Aorta (tissue), 5 donors: ENCODE data around the gene CEND1. TPM values are rescaled to one million over a fixed set of nuclear protein-coding genes. Genes with fewer than 3 reads are reported as not detected.

Experiments used
- ATAC-seq: fragments of 200-7000 bp; cut with Tn5 transposase; one replicate; pipeline ENCODE4 v1.9.1; 2022; ENCODE audit warnings: moderate library complexity; ENCODE audit not compliant: low FRiP score
- DNase-seq, 2 donors: peaks; one replicate each; pipeline ENCODE4 v3.0.0-alpha.2; 2020
- H3K27ac ChIP-seq, 2 donors: one replicate each; pipeline ENCODE4 v1.5.1; 2013; ENCODE audit warnings: low read length in 2 of 2, mild to moderate bottlenecking in 2 of 2, moderate library complexity in 2 of 2, control low read depth in 1 of 2, inconsistent platforms in 1 of 2, low read depth in 1 of 2
- H3K27me3 ChIP-seq, 2 donors: one replicate each; pipeline ENCODE4 v1.6.1; 2013; ENCODE audit warnings: control low read depth in 1 of 2, low read length in 1 of 2, mild to moderate bottlenecking in 1 of 2, moderate library complexity in 1 of 2; ENCODE audit not compliant: insufficient read depth in 2 of 2, control insufficient read depth in 1 of 2
- H3K36me3 ChIP-seq, 2 donors: one replicate each; pipeline ENCODE4 v1.6.1; 2013; ENCODE audit warnings: control low read depth in 1 of 2, low read length in 1 of 2, mild to moderate bottlenecking in 1 of 2; ENCODE audit not compliant: insufficient read depth in 2 of 2, control insufficient read depth in 1 of 2
- H3K4me1 ChIP-seq, 2 donors: one replicate each; pipeline ENCODE4 v1.6.1; 2013; ENCODE audit warnings: low read length in 2 of 2, control low read depth in 1 of 2, mild to moderate bottlenecking in 1 of 2, moderate library complexity in 1 of 2; ENCODE audit not compliant: insufficient read depth in 2 of 2, control insufficient read depth in 1 of 2
- H3K4me3 ChIP-seq, 2 donors: one replicate each; pipeline ENCODE4 v1.5.1; 2013; ENCODE audit warnings: low read length in 2 of 2, control low read depth in 1 of 2, mild to moderate bottlenecking in 1 of 2
- H3K9me3 ChIP-seq: one replicate; pipeline ENCODE4 v1.6.1; 2013; ENCODE audit warnings: mild to moderate bottlenecking, low read length; ENCODE audit not compliant: control insufficient read depth
- WGBS, 2 donors: extraction: QIAGEN DNeasy Blood & Tissue Kit; methylation state at CpG; one replicate each; pipeline ENCODE4 v1.1.7; 2013; 5-methylcytosine and 5-hydroxymethylcytosine counted together
- intact Hi-C, 2 donors: fragments of 100-400 bp; cut with DNase I; formaldehyde crosslinking; loops; one replicate each; pipeline versions ENCODE4 v1.14.2 to v1.15.0; 2022
- polyA plus RNA-seq, 2 donors: library from polyadenylated mRNA; stranded (reverse); fragments of 200-250 nt; gene quantifications; one replicate each; pipeline ENCODE4 v1.2.3, GENCODE V29; 2013
- total RNA-seq, 2 donors: library from RNA; stranded (reverse); fragmentation: NEBNext Ultra II Directional; extraction: Animal tissue kit (Norgen Biotek cat#: 25700); gene quantifications; one replicate each; pipeline ENCODE4 v1.2.1, GENCODE V29; 2021
- donor health status: healthy with polysubstance abuse.
- donor health status: Bipolar disorder and iron deficiency.
- donor health status: DM: no; HTN: no; CAD: no.
- donor health status: DM: no; HTN: no; CAD: no.
- donor health status: DM: yes; HTN: yes; CAD: no.

The CEND1 gene
- total and polyA plus RNA-seq, 4 donors: 0.10 TPM; not detected in 3

DNA sequence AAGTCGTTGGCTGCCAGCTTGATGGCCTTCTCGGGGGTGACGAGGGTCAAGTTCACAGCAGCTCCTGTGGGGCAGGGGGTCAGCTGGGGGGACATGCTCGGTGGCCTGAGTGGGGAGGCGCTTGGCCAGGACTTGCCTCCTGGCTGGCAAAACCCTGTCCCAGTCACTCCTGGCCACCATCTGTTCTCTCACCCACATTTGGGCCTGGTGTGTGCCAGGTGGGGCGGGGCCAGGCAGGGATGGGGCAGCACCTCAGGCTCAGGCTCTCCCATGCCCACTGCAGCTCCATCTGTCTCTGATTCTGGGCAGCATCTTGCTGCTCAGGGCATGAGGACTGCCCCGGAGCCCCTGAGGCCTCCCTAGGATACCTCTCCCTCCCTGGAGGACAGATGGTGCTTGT, 3.7 kb upstream of the CEND1 start:
- DNase-seq (no peak), ATAC-seq (no peak)
- Histone ChIP-seq H3K27ac (no peak overlapping the region), H3K4me3 (no peak overlapping the region), H3K4me1 (no peaks in the 10 kb centered on the region), H3K9me3 (no peaks in the 10 kb centered on the region), H3K36me3 (no peaks in the 10 kb centered on the region), H3K27me3 (no peaks in the 10 kb centered on the region)
- intact Hi-C loops: no loop called here
- WGBS, 2 donors: 84 to 85% methylated on average over 7 of the region's 7 CpGs

DNA sequence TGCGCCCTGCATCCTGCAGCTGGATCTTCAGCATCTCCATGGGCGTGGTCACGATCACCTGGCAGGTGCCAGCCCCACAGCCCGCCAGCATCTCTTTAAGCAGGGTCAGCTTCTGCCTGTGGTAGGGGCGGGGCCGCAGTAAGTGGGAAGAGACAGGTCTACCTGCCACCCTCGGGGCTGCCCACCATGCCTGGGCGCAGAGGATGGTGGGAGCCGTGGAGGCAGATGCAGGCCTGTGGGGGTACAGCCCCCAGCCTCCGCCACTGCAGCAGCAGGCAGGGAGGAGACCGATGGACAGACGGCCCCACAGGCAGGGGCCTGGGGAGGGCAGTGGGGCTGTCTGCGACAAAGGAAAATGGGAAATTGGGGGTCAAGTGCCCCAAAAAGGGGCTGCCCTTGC, 3.0 kb upstream of the CEND1 start:
- Histone ChIP-seq H3K9me3 (no peaks in the 10 kb centered on the region), H3K27me3 (no peaks in the 10 kb centered on the region), H3K36me3 (no peaks in the 10 kb centered on the region), H3K4me3 (no peak overlapping the region), H3K4me1 (no peaks in the 10 kb centered on the region), H3K27ac (no peak overlapping the region)
- intact Hi-C loops: no loop called here
- ATAC-seq (no peak), DNase-seq (no peak)
- 91 to 95% methylated on average over 13 of the region's 13 CpGs for WGBS, 2 donors

DNA sequence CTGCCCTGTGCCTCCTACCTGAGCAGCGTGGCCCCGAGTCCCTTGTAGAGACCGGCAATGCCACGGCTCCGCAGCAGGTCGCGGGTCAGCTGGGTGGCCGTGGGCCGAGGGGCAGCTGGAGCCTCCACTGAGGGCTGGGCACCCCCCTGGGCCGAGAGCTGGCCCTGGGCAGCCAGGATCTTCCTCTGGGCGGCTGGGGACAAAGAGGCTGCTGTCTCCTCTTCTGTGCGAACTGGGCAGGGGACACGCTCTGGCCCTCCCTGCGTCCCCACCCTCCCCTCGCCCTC, 2.6 kb upstream of the CEND1 start:
- DNase-seq (no peak), ATAC-seq (no peak)
- intact Hi-C loops: no loop called here
- Histone ChIP-seq H3K4me1 (no peaks in the 10 kb centered on the region), H3K27ac (no peak overlapping the region), H3K36me3 (no peaks in the 10 kb centered on the region), H3K9me3 (no peaks in the 10 kb centered on the region), H3K27me3 (no peaks in the 10 kb centered on the region), H3K4me3 (no peak overlapping the region)
- 93 to 94% methylated on average over 8 to 15 of the region's 15 CpGs for WGBS, 2 donors

DNA sequence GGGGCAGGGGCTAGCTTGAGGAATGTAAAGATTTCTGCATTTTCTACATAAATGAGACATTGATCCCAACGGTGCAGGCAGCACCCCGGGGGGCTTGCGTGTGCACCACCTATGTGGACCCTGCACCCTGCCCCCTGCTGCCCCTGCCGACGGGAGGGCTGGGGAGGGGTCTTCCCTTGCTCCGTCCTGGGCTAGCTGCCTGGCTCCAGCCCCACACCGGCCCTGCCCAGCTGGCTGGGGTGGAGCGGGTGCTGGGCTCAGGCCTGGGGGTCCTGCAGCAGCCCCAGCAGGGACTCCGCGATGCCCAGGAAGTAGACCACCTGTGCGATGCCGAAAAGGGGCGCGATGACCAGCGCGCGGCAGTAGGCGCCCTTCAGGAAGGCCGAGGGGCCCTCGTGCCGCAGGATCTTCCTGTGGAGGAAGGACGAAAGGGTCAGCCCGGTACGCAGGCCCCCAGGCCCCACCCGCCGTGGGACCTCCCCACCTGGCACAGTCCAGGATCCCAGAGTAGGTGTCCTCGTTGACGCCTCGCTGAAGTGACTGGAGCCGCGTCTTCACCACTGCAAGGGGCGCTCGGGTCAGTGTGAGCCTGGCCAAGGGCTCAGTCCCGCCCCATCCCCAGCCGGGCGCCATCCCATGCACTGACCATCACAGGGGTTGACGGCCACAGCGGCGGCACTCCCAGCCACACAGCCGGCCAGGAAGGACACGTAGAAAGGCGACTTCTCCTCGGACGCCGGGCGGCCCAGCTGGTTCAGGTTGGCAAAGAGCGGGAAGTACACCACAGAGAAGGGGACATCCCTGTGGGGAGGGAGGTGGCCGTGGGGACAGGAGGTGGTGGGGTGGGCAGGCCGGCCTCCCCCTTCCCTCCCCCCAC, 2.0 kb upstream of the CEND1 start:
- H3K27ac ChIP-seq: no peak overlapping the region
- WGBS, 2 donors: 94% methylated on average over 46 to 49 of the region's 49 CpGs
- no peaks in the 10 kb centered on the region for H3K9me3 ChIP-seq
- H3K4me3 ChIP-seq: no peak overlapping the region
- H3K27me3 ChIP-seq: no peaks in the 10 kb centered on the region
- DNase-seq: no peak
- no peaks in the 10 kb centered on the region for H3K36me3 ChIP-seq
- ATAC-seq: no peak
- intact Hi-C loops: no loop called here
- no peaks in the 10 kb centered on the region for H3K4me1 ChIP-seq

DNA sequence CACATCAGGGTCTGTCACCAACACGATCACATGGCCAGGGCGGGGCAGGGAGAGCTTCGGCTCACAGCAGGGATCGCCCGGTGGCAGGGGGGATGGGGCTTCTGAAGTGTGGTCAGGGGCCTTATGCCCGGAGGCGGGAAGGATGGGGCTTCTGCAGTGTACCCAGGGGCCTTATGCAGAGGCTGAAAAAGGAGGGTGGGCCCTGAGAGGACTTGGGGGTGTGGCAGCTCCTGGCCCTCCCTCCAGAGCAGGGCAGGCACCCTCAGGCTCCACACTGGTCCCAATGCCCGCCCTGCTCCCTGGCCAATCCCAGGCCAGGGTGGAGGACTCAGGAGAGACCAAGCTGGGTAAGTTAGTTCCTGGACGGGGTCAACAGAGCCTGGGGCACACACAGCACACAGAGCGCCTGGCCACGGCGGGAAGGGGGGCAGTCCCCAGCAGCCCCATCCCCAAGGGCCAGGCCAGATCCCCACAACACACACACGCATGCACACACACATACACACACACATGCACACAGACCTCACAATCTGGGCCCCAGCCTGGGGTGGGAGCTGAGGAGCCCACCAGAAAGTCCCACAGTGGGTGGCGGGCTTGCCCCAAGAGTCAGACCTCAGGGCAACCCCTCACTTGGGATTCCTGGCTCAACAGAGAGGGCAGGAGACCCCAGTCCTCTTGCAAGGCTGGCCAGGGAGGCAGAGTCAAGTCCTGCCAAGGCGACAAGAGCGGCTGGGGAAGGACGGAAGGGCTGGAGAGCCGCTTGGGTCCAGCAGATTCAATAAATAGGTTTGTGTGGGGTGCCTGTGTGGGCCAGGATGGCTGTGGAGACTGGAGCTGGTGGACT, 1.1 kb upstream of the CEND1 start:
- H3K27me3 ChIP-seq: no peaks in the 10 kb centered on the region
- 63 to 67% methylated on average over 17 to 18 of the region's 18 CpGs for WGBS, 2 donors
- no peaks in the 10 kb centered on the region for H3K4me1 ChIP-seq
- no peaks in the 10 kb centered on the region for H3K36me3 ChIP-seq
- no peak for ATAC-seq
- no peaks in the 10 kb centered on the region for H3K9me3 ChIP-seq
- H3K27ac ChIP-seq: no peak overlapping the region
- intact Hi-C loops: no loop called here
- DNase-seq: no peak
- H3K4me3 ChIP-seq: no peak overlapping the region

DNA sequence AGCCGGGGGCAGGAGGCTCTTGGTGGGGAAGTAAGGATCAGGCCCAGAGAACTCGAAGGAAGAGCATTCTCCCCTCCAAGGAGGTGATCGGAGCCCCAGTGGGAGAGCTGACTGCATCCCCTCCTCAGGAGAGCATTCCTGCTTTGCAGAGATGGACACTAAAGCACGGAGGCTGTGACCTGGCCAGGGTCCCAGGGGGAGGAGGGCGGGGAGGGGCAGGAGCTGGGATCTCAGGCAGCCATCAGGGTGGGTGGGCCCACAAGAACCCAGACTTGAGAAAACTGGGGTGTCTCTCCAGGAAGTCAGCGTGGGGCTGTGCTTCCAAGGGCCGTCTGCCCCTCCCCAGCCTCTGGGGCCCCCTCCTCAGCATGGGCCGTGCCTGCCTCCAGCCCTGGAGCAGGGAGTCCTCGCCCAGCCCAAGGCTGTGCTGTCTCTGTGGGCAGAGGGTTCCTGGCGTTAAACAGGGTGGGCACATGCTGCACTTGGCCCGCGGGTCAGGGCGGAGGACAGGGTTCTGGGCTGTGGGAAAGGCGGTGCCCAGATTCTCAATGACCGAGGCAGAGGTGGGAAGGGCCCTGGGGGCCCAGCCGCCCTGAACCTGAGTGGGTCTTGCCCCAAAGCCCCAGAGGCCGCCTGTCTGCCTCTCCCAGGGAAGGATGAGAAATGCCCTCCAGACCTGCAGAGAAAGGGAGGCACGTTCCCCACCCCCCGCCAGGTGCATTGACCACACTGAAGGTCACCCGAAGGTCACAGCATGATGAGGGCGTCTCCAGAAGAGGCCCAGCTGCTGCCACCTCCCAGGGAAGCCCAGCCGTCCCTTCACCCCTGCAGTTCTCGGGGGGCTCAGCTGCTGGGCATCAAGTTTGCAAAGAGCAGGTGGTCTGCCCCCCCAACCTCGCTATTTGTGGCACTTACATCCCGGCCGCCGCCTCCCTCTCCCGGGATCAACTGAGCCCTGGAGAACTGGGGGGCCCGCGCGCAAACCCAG, 643 bp downstream of the CEND1 start:
- Histone ChIP-seq H3K4me3 (no peak overlapping the region), H3K9me3 (no peaks in the 10 kb centered on the region), H3K36me3 (no peaks in the 10 kb centered on the region), H3K4me1 (no peaks in the 10 kb centered on the region), H3K27ac (no peak overlapping the region), H3K27me3 (no peaks in the 10 kb centered on the region)
- DNase-seq (no peak), ATAC-seq (no peak)
- 28 to 29% methylated on average over 30 to 31 of the region's 31 CpGs for WGBS, 2 donors
- intact Hi-C loops: no loop called here

DNA sequence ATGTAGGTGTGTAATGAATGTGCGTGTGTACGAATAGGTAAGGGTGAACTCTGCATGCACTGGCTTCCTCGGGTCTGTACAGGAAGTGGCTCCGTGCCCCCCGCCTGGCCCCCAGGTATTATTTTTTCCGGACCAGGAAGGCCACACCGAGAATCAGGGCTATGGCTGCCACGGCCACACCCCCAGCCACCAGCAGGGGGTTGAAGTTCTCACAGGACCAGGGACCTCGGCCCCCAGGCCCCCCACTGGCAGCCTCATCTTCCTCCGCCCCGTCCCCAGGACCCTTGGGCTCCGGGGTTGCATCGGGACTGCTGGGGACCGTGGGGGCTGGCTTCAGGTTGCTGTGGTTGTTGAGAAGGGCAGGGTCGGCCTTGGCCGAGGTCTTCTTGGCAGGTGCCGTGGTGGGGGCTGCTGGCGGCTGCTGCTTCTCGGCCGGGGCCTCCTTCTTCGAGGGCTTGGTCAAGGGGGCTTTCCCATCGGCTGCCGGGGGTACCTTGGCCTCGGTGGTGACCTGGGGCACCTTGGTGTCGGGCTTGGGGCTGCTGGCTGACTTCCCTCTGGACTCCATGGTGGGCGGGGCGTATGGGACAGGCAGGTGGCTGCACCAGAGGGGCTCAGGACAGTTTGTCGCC, 1.8 kb downstream of the CEND1 start:
- Histone ChIP-seq H3K9me3 (no peaks in the 10 kb centered on the region), H3K4me3 (no peak overlapping the region), H3K4me1 (no peaks in the 10 kb centered on the region), H3K27ac (no peak overlapping the region), H3K27me3 (no peaks in the 10 kb centered on the region), H3K36me3 (no peaks in the 10 kb centered on the region)
- ATAC-seq: no peak
- intact Hi-C loops: no loop called here
- DNase-seq: no peak
- WGBS, 2 donors: 68 to 76% methylated on average over 27 to 28 of the region's 28 CpGs

DNA sequence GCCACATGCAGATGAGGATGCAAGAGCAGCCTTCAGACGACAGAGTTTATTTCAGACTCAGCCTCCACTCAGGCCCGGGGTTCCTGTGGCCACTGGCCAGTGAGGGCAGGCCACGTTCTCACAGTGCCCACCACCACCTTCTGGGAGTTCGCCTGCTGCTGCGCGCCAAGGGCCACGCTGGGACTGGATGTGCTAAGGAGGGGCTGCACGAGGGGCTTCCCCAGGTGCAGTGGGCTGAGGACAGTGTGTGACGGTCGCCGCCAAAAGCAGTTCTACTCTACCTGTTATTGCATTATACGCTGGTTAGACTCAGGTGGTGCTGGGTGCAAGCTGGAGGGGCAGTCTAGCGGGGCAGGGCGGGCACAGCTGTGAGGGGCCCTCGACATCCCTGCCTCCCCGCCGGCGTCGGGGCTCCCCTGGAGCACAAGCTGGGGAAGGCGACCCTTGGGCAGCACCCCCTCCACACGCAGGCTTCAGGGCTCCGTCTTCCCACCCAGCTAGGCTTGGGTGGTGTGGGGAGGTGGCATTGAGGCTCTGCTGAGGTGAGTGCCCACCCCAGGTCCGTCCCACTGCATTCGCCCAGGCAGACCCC, 2.7 kb downstream of the CEND1 start:
- Histone ChIP-seq H3K9me3 (no peaks in the 10 kb centered on the region), H3K4me1 (no peaks in the 10 kb centered on the region), H3K4me3 (no peak overlapping the region), H3K27ac (no peak overlapping the region), H3K27me3 (no peaks in the 10 kb centered on the region), H3K36me3 (no peaks in the 10 kb centered on the region)
- 88 to 90% methylated on average over 23 to 24 of the region's 24 CpGs for WGBS, 2 donors
- intact Hi-C loops: no loop called here
- DNase-seq (no peak), ATAC-seq (no peak)
